DOHH2 (cell line): ENCODE data around the gene SYT1.

Source experiments
- EZH2phosphoT487 ChIP-seq: fragments of 200-600 bp; sonication (generic); IDR thresholded peaks from 2 replicates; pipeline ENCODE4 v1.6.1; 2017; ENCODE audit warnings: borderline replicate concordance, mild to moderate bottlenecking, antibody characterized with exemption, low read length, moderate library complexity, mixed read lengths
- TF ChIP-seq, protein P1 (sequence below): fragments of 200-600 bp; sonication (generic); IDR thresholded peaks from one replicate; pipeline ENCODE4 v1.5.1; 2014; ENCODE audit warnings: antibody characterized with exemption, mild to moderate bottlenecking, low read depth, low read length; ENCODE audit not compliant: poor library complexity, severe bottlenecking

- TF ChIP-seq, protein P1, sequence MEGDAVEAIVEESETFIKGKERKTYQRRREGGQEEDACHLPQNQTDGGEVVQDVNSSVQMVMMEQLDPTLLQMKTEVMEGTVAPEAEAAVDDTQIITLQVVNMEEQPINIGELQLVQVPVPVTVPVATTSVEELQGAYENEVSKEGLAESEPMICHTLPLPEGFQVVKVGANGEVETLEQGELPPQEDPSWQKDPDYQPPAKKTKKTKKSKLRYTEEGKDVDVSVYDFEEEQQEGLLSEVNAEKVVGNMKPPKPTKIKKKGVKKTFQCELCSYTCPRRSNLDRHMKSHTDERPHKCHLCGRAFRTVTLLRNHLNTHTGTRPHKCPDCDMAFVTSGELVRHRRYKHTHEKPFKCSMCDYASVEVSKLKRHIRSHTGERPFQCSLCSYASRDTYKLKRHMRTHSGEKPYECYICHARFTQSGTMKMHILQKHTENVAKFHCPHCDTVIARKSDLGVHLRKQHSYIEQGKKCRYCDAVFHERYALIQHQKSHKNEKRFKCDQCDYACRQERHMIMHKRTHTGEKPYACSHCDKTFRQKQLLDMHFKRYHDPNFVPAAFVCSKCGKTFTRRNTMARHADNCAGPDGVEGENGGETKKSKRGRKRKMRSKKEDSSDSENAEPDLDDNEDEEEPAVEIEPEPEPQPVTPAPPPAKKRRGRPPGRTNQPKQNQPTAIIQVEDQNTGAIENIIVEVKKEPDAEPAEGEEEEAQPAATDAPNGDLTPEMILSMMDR: no peak
- TF ChIP-seq EZH2phosphoT487: no peak
These were observed 506.7 kb downstream of the SYT1 start for GRCh38 chr12:79371226-79371625.
